ENCODE measurements around the gene SEC11A. TPM values are rescaled to one million over a fixed set of nuclear protein-coding genes. Genes with fewer than 3 reads are reported as not detected.
A peak's percentile ranks its signal among the peaks of the same experiment; 100 is the strongest.

The SEC11A gene
- total RNA-seq, 1 experiment from 2014 or later, result 192 TPM

DNA sequence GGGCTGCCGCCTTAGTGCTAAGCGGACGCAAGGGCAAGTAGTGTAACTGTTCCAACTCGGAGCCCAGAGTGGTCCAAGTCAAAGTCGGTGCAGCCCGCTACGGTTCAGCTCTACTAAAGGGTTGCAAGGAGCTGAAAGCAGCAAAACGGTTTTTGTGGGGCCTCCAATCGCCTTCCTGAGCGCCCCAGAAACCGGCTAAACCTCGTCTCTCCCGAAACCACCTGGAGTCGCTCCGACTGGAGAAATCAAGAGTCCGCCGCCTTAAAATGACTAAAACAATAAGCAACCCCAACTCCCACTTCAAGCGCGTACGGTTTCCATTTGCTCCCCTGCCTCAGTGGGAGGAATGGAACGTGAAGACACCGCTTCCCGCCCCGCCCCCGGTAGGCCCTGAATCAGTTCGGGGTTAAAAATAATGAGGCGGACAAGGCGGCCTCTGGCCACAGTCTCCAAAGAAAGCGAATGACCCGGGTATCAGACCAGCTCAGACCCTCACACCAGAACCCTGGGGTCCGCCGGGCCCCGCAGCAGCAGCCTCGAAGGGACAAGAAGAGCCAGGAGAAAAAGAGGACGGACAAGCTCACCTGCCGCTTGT is 401 bp downstream of the SEC11A start:
- TF ChIP-seq CTCF (IDR thresholded peaks at IDR 0.05; ENCODE audit: unreplicated experiment), result no peak
- no peaks in the 10 kb centered on the region for H3K27me3 Mint-ChIP-seq (ENCODE audit: insufficient read depth, unreplicated experiment)
- peaks cover 23% of the 10 kb centered on the region for H3K36me3 Mint-ChIP-seq (ENCODE audit: insufficient read depth, unreplicated experiment)
- ChIA-PET POLR2A (interaction anchor here (0.5 to 5.9 kb wide), 35 partner anchors 11 to 344 kb away, joined by 3 to 105 read pairs (median 6); partner anchors contain the start of genes NMB, PDE8A, WDR73 and ZNF592), CTCF (interaction anchor here (1.3 to 2.6 kb wide), 4 partner anchors 17 to 213 kb away, joined by 3 to 13 read pairs (median 6); no protein-coding TSS in a partner anchor)
- intact Hi-C loops (cut with micrococcal nuclease), result loop anchor here (1.0 to 5.0 kb wide), 3 partner anchors 34 to 212 kb away; partner anchors contain the start of gene WDR73
- DNase-seq (ENCODE audit: unreplicated experiment), result peak; percentile 51
- H3K4me3 Mint-ChIP-seq (ENCODE audit: unreplicated experiment), result peak overlapping the region; percentile 83
- BruUV-seq (replicated peaks), result TSS peak; percentile 51
- peaks cover 6% of the 10 kb centered on the region for H3K4me1 Mint-ChIP-seq (ENCODE audit: insufficient read depth, unreplicated experiment)
- H3K9me3 Mint-ChIP-seq (ENCODE audit: unreplicated experiment), result no peaks in the 10 kb centered on the region
- peak overlapping the region; percentile 85 for H3K27ac Mint-ChIP-seq (ENCODE audit: low read depth, unreplicated experiment)

GRCh38 chr15:84714821-84715220 is 1.1 kb downstream of the SEC11A start:
- intact Hi-C loops (cut with micrococcal nuclease), result loop anchor here (5.0 kb wide), 1 partner anchor 212 kb away; no protein-coding TSS in a partner anchor
- Mint-ChIP-seq H3K4me1 (ENCODE audit: insufficient read depth, unreplicated experiment) (peaks cover 6% of the 10 kb centered on the region), H3K4me3 (ENCODE audit: unreplicated experiment) (peak overlapping the region; percentile 83), H3K36me3 (ENCODE audit: insufficient read depth, unreplicated experiment) (peaks cover 30% of the 10 kb centered on the region), H3K27me3 (ENCODE audit: insufficient read depth, unreplicated experiment) (no peaks in the 10 kb centered on the region), H3K9me3 (ENCODE audit: unreplicated experiment) (no peaks in the 10 kb centered on the region), H3K27ac (ENCODE audit: low read depth, unreplicated experiment) (peak overlapping the region; percentile 85)
- CTCF ChIA-PET, result interaction anchor here (1.1 to 2.6 kb wide), 6 partner anchors 16 to 214 kb away, joined by 3 to 13 read pairs (median 6); no protein-coding TSS in a partner anchor
- TF ChIP-seq CTCF (IDR thresholded peaks at IDR 0.05; ENCODE audit: unreplicated experiment), result no peak
- POLR2A ChIA-PET, result interaction anchor here (0.6 to 5.9 kb wide), 23 partner anchors 10 to 647 kb away, joined by 3 to 105 read pairs (median 6); partner anchors contain the start of genes WDR73 and ZNF592
- DNase-seq (ENCODE audit: unreplicated experiment), result no peak
- no TSS peak for BruUV-seq (replicated peaks)

GRCh38 chr15:84714372-84714771 is 1.6 kb downstream of the SEC11A start:
- Mint-ChIP-seq H3K4me1 (ENCODE audit: insufficient read depth, unreplicated experiment) (peaks cover 6% of the 10 kb centered on the region), H3K27me3 (ENCODE audit: insufficient read depth, unreplicated experiment) (no peaks in the 10 kb centered on the region), H3K4me3 (ENCODE audit: unreplicated experiment) (peak overlapping the region; percentile 83), H3K27ac (ENCODE audit: low read depth, unreplicated experiment) (peak overlapping the region; percentile 85), H3K36me3 (ENCODE audit: insufficient read depth, unreplicated experiment) (peaks cover 35% of the 10 kb centered on the region), H3K9me3 (ENCODE audit: unreplicated experiment) (no peaks in the 10 kb centered on the region)
- intact Hi-C loops (cut with micrococcal nuclease), result no loop called here
- DNase-seq (ENCODE audit: unreplicated experiment), result no peak
- BruUV-seq (replicated peaks), result no TSS peak
- POLR2A ChIA-PET, result interaction anchor here (0.6 to 5.9 kb wide), 18 partner anchors 10 to 648 kb away, joined by 3 to 105 read pairs (median 6); partner anchors contain the start of genes WDR73 and ZNF592
- CTCF ChIA-PET, result interaction anchor here (1.1 to 2.6 kb wide), 6 partner anchors 16 to 214 kb away, joined by 3 to 13 read pairs (median 6); no protein-coding TSS in a partner anchor
- no peak for TF ChIP-seq CTCF (IDR thresholded peaks at IDR 0.05; ENCODE audit: unreplicated experiment)

- no TSS peak for BruUV-seq (replicated peaks)
- peaks cover 25% of the 10 kb centered on the region for H3K36me3 Mint-ChIP-seq (ENCODE audit: insufficient read depth, unreplicated experiment)
- no peak overlapping the region for H3K4me3 Mint-ChIP-seq (ENCODE audit: unreplicated experiment)
- H3K9me3 Mint-ChIP-seq (ENCODE audit: unreplicated experiment), result no peaks in the 10 kb centered on the region
- CTCF ChIA-PET, result interaction anchor here (0.6 kb wide), 1 partner anchor 75 kb away, joined by 4 read pairs; no protein-coding TSS in a partner anchor
- POLR2A ChIA-PET, result interaction anchor here (0.6 to 5.9 kb wide), 2 partner anchors 12 to 49 kb away, joined by 3 to 48 read pairs; partner anchors contain the start of gene SEC11A
- no peaks in the 10 kb centered on the region for H3K27me3 Mint-ChIP-seq (ENCODE audit: insufficient read depth, unreplicated experiment)
- TF ChIP-seq CTCF (IDR thresholded peaks at IDR 0.05; ENCODE audit: unreplicated experiment), result no peak
- no peaks in the 10 kb centered on the region for H3K4me1 Mint-ChIP-seq (ENCODE audit: insufficient read depth, unreplicated experiment)
- intact Hi-C loops (cut with micrococcal nuclease), result no loop called here
- no peak overlapping the region for H3K27ac Mint-ChIP-seq (ENCODE audit: low read depth, unreplicated experiment)
- DNase-seq (ENCODE audit: unreplicated experiment), result no peak
These were observed 12.1 kb downstream of the SEC11A start for GRCh38 chr15:84703808-84704207.

Measured in MCF 10A (cell line).